K562 (cell line): ENCODE measurements around the gene BHLHE40. TPM values are rescaled to one million over a fixed set of nuclear protein-coding genes. Genes with fewer than 3 reads are reported as not detected.

Experiments used
- ADNP ChIP-seq: fragments of 200-800 bp; sonication (Bioruptor generic); IDR thresholded peaks from 2 replicates; pipeline ENCODE4 v1.6.1; 2016; ENCODE audit warnings: missing genetic modification characterization, missing compliant biosample characterization
- CBX1 ChIP-seq: sonication (generic); IDR thresholded peaks from 2 replicates; pipeline ENCODE4 v1.6.1; 2016; ENCODE audit warnings: antibody characterized with exemption, low read depth, mild to moderate bottlenecking
- CREB3 ChIP-seq: fragments of 450-650 bp; conservative IDR thresholded peaks from 2 replicates; pipeline ENCODE4 v1.6.1; 2016; ENCODE audit warnings: missing genetic modification characterization, low read depth, mild to moderate bottlenecking, missing compliant biosample characterization, moderate library complexity
- ELF2 ChIP-seq: fragments of 250-450 bp; sonication (Bioruptor Pico); IDR thresholded peaks from 2 replicates; pipeline ENCODE4 v1.5.0; 2021; ENCODE audit warnings: mild to moderate bottlenecking
- HDAC2 ChIP-seq: fragments of 450-650 bp; IDR thresholded peaks from 2 replicates; pipeline ENCODE4 v1.6.1; 2016; ENCODE audit warnings: mild to moderate bottlenecking
- KLF1 ChIP-seq: fragments of 450-650 bp; IDR thresholded peaks from 2 replicates; pipeline ENCODE4 v1.6.1; 2016; ENCODE audit warnings: missing genetic modification characterization, missing compliant biosample characterization
- LEF1 ChIP-seq: fragments of 450-650 bp; IDR thresholded peaks from 2 replicates; pipeline ENCODE4 v1.6.1; 2016; ENCODE audit warnings: mild to moderate bottlenecking
- MIER1 ChIP-seq: fragments of 450-650 bp; IDR thresholded peaks from 2 replicates; pipeline ENCODE4 v1.6.1; 2016; ENCODE audit warnings: antibody characterized with exemption, mild to moderate bottlenecking, low read depth
- MTA1 ChIP-seq: fragments of 450-650 bp; IDR thresholded peaks from 2 replicates; pipeline ENCODE4 v1.6.1; 2017; ENCODE audit warnings: borderline replicate concordance
- NBN ChIP-seq: fragments of 450-650 bp; IDR thresholded peaks from 2 replicates; pipeline ENCODE4 v1.6.1; 2016; ENCODE audit warnings: low read depth, mild to moderate bottlenecking
- RNF2 ChIP-seq: sonication (generic); IDR thresholded peaks from 2 replicates; pipeline ENCODE4 v1.6.1; 2016
- SIRT6 ChIP-seq: IDR thresholded peaks from one replicate; pipeline ENCODE4 v1.6.1; 2012; ENCODE audit warnings: low read depth, mild to moderate bottlenecking, control low read depth, inconsistent platforms, low read length, moderate library complexity
- SMARCA5 ChIP-seq: fragments of 450-650 bp; IDR thresholded peaks from 2 replicates; pipeline ENCODE4 v1.6.1; 2016
- SMARCC2 ChIP-seq: fragments of 450-650 bp; IDR thresholded peaks from 2 replicates; pipeline ENCODE4 v1.6.1; 2017; ENCODE audit warnings: antibody characterized with exemption, moderate library complexity, mild to moderate bottlenecking, low read depth
- SOX6 ChIP-seq: fragments of 450-650 bp; IDR thresholded peaks from 2 replicates; pipeline ENCODE4 v1.6.1; 2014; ENCODE audit warnings: mild to moderate bottlenecking
- ZBTB7A ChIP-seq: IDR thresholded peaks from 2 replicates; pipeline ENCODE4 v1.6.1; 2011; ENCODE audit warnings: low read depth, mild to moderate bottlenecking, low read length, moderate library complexity, borderline replicate concordance; ENCODE audit not compliant: control insufficient read depth
- ZC3H11A ChIP-seq: IDR thresholded peaks from 2 replicates; pipeline ENCODE4 v1.6.1; 2012; ENCODE audit warnings: low read depth, low read length, improper control_type of control experiment
- ZNF589 ChIP-seq: fragments of 200-800 bp; sonication (Bioruptor generic); IDR thresholded peaks from 2 replicates; pipeline ENCODE4 v1.6.1; 2016; ENCODE audit warnings: low read depth, missing genetic modification characterization, missing compliant biosample characterization
- ZNF717 ChIP-seq: fragments of 250-450 bp; sonication (Bioruptor Pico); IDR thresholded peaks from 2 replicates; pipeline ENCODE4 v1.5.0; 2021
- ZNF740 ChIP-seq, 3 experiments: fragments of 200-800 bp in 1 of 3; sonication (Bioruptor generic) in 1 of 3; sonication (generic) in 1 of 3; formaldehyde crosslinking in 1 of 3; IDR thresholded peaks; 2 replicates each; pipeline versions ENCODE4 v1.6.1 to v1.8.0; 2016 to 2022; ENCODE audit warnings: mild to moderate bottlenecking in 2 of 3, missing compliant biosample characterization in 2 of 3, missing genetic modification characterization in 2 of 3, missing genetic modification reagents in 1 of 3
- ZNF76 ChIP-seq: fragments of 250-450 bp; sonication (Bioruptor Pico); IDR thresholded peaks from 2 replicates; pipeline ENCODE4 v1.4.0; 2020; ENCODE audit warnings: mild to moderate bottlenecking, moderate library complexity, borderline replicate concordance
- polyA plus RNA-seq, 8 experiments: library from polyadenylated mRNA; depleted of rRNA in 4 of 8; stranded (reverse) in 5 of 8; unstranded in 3 of 8; fragments of >200 nt; fragmentation: Nextera tagmentation in 2 of 8; fragmentation: Illumina TruSeq in 1 of 8; extraction: Ambion mirVana in 2 of 8; extraction: Trizol in 1 of 8; gene quantifications; 2 replicates each; pipeline versions ENCODE4 v1.2.1 to v1.2.3, GENCODE V29; 2011 to 2014; ENCODE audit warnings: inconsistent platforms in 1 of 8, missing spikeins in 1 of 8
- total RNA-seq, 7 experiments: library from RNA; depleted of rRNA in 6 of 7; stranded (reverse); fragments of >200 nt in 6 of 7; fragmentation: Illumina TruSeq in 2 of 7; extraction: Trizol in 2 of 7; gene quantifications; 2 replicates each; pipeline versions ENCODE4 v1.2.1 to v1.2.3, GENCODE V29; 2011 to 2021; ENCODE audit warnings: low replicate concordance in 1 of 7
- TF ChIP-seq, protein P1 (sequence below): sonication (generic); formaldehyde crosslinking; IDR thresholded peaks from 2 replicates; pipeline ENCODE4 v1.9.0; 2022; ENCODE audit warnings: mild to moderate bottlenecking, missing genetic modification reagents
- TF ChIP-seq, protein P2 (sequence below), 2 experiments: IDR thresholded peaks; 2 replicates each; pipeline ENCODE4 v1.6.1; 2011; ENCODE audit warnings: borderline replicate concordance in 1 of 2, control low read depth in 1 of 2, low read depth in 1 of 2, low read length in 1 of 2, mild to moderate bottlenecking in 1 of 2, mixed read lengths in 1 of 2, moderate library complexity in 1 of 2; ENCODE audit not compliant: insufficient read depth in 1 of 2, insufficient read length in 1 of 2, poor library complexity in 1 of 2, severe bottlenecking in 1 of 2; ENCODE audit errors: extremely low read depth in 1 of 2

BHLHE40 gene
- total and polyA plus RNA-seq, 9 of the 15 experiments (the other 6 are each of a cell fraction or from before 2014, with no cell fraction given): 12.0 to 83.9 (median 31.4) TPM

DNA sequence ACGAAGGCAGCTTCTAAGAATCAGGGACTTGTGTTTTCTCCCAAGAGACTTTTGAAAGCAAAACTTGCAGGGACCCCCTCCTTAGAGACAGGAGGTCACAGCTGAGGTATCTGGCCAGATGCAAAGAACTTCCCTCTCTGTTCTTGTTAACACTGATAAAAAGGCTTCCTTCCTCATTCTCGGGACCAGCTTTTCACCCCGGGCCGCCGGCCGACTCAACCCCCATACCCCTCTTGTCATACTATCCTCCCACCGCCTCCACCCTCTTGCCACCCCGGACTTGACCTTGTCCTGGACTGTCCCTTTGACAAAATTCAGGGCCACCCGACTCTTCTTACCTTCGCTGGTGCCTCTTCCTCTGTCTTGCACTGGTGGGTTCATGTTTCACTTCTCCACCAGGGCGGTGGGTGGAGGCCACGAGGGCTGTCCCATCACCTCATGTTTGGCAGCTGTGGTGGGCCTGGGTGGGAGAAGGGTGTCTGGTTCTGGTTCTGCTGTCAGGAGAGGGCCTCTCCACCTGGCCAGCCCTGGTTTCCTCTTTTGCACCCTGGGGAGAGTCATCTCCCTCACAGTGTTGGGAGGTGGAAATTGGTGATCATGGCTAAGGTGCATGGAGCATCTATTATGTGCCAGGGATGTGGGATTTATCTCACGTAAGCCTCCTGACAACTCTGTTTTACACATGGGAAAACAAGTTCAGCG, 32.5 kb downstream of the BHLHE40 start (continued):
- 0 out of 2 replicates have a peak, but pooled peaks have one; percentile 22 for TF ChIP-seq CREB3 (tag)
- peak; percentile 33; the same call in 1 of the 2 replicates for TF ChIP-seq ZBTB7A
- peak; percentile 87; the same call in 1 of the 2 replicates for TF ChIP-seq RNF2
- peak; percentile 44; the same call in 1 of the 2 replicates for TF ChIP-seq MTA1
- 0 out of 2 replicates have a peak, but pooled peaks have one; percentile 21 for TF ChIP-seq SOX6
- peak; percentile 77 for TF ChIP-seq SMARCA5
- no peak for TF ChIP-seq ZNF717 (CRISPR knock-in tag)
- no peak for TF ChIP-seq ZNF740 (CRISPR knock-in tag; IDR thresholded peaks at IDR 0.05)
- peak; percentile 32 to 33; a peak in 1 of 4 replicates for TF ChIP-seq ZNF740 (tag; IDR thresholded peaks at IDR 0.05)
- no peak for TF ChIP-seq SIRT6
- peak; percentile 67 for TF ChIP-seq HDAC2
- TF ChIP-seq ADNP (tag): no peak
- peak; percentile 59; the same call in 1 of the 2 replicates for TF ChIP-seq LEF1
- 0 out of 2 replicates have a peak, but pooled peaks have one; percentile 24 for TF ChIP-seq KLF1 (tag)
- TF ChIP-seq NBN: peak; percentile 56; the same call in 1 of the 2 replicates
- TF ChIP-seq ZNF76: 0 out of 2 replicates have a peak, but pooled peaks have one; percentile 22
- TF ChIP-seq, protein P1, sequence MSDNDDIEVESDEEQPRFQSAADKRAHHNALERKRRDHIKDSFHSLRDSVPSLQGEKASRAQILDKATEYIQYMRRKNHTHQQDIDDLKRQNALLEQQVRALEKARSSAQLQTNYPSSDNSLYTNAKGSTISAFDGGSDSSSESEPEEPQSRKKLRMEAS (CRISPR knock-in tag): peak; percentile 73
- TF ChIP-seq ZC3H11A: no peak
- no peak; the same call in 1 of the 2 replicates for TF ChIP-seq MIER1
- TF ChIP-seq CBX1: 0 out of 2 replicates have a peak, but pooled peaks have one; percentile 68
- peak; percentile 49; the same call in 1 of the 2 replicates for TF ChIP-seq SMARCC2
- TF ChIP-seq, protein P2, sequence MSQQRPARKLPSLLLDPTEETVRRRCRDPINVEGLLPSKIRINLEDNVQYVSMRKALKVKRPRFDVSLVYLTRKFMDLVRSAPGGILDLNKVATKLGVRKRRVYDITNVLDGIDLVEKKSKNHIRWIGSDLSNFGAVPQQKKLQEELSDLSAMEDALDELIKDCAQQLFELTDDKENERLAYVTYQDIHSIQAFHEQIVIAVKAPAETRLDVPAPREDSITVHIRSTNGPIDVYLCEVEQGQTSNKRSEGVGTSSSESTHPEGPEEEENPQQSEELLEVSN (IDR thresholded peaks at IDR 0.05; ENCODE audit: borderline replicate concordance in 1 of 2, extremely low read depth in 1 of 2, insufficient read depth in 1 of 2, insufficient read length in 1 of 2, low read depth in 1 of 2, low read length in 1 of 2, poor library complexity in 1 of 2, severe bottlenecking in 1 of 2): peak in 1 of 2 experiments; percentile 33
- TF ChIP-seq ELF2 (CRISPR knock-in tag): peak; percentile 76; the same call in 1 of the 2 replicates
- TF ChIP-seq ZNF589: peak; percentile 53; the same call in 1 of the 2 replicates
